ENCODE data around the gene WDR70.
"Not testable (repeated sequence)": the region's sequence is repeated elsewhere in the genome, so short reads cannot be mapped to it uniquely, and the experiment has no call there.

DNA sequence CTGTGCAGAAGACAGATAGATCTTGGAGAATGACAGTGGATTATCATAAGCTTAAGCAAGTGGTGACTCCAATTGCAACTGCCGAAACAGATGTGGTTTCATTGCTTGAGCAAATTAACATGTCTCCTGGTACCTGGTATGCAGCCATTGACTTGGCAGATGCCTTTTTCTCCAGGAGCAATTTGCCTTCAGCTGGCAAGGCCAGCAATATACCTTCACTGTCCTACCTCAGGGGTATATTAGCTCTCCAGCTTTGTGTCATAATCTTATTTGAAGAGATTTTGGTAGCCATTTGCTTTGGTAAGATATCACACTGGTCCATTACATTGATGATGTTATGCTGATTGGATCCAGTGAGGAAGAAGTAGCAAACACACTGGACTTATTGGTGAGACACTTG, 417.3 kb downstream of the WDR70 start:
- TF ChIP-seq POLR2A (IDR thresholded peaks at IDR 0.05), result not testable (repeated sequence)
- TF ChIP-seq, protein P1, sequence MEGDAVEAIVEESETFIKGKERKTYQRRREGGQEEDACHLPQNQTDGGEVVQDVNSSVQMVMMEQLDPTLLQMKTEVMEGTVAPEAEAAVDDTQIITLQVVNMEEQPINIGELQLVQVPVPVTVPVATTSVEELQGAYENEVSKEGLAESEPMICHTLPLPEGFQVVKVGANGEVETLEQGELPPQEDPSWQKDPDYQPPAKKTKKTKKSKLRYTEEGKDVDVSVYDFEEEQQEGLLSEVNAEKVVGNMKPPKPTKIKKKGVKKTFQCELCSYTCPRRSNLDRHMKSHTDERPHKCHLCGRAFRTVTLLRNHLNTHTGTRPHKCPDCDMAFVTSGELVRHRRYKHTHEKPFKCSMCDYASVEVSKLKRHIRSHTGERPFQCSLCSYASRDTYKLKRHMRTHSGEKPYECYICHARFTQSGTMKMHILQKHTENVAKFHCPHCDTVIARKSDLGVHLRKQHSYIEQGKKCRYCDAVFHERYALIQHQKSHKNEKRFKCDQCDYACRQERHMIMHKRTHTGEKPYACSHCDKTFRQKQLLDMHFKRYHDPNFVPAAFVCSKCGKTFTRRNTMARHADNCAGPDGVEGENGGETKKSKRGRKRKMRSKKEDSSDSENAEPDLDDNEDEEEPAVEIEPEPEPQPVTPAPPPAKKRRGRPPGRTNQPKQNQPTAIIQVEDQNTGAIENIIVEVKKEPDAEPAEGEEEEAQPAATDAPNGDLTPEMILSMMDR (IDR thresholded peaks at IDR 0.05), result not testable (repeated sequence)

Measured in ovary (tissue), 3 donors.